Brain microvascular endothelial cell (primary cell): ENCODE results near the gene SORCS1.

Experiments used
- DNase-seq: peaks from one replicate; pipeline ENCODE4 v3.0.0-alpha.2; 2020
- H3K27ac ChIP-seq: fragments of 250-450 bp; sonication (Bioruptor Pico); 2 replicates; pipeline ENCODE4 v1.5.1; 2020; ENCODE audit warnings: mild to moderate bottlenecking, moderate library complexity
- H3K27me3 ChIP-seq: fragments of 250-450 bp; sonication (Bioruptor Pico); replicated peaks from 2 replicates; pipeline ENCODE4 v1.5.1; 2020; ENCODE audit warnings: mild to moderate bottlenecking
- H3K36me3 ChIP-seq: fragments of 250-450 bp; sonication (Bioruptor Pico); replicated peaks from 2 replicates; pipeline ENCODE4 v1.5.1; 2020; ENCODE audit warnings: mild to moderate bottlenecking
- H3K4me3 ChIP-seq: 2 replicates; pipeline ENCODE4 v1.5.1; 2011; ENCODE audit warnings: low read depth, mild to moderate bottlenecking, control low read depth, low read length, moderate library complexity
- CTCF ChIP-seq: IDR thresholded peaks from 2 replicates; pipeline ENCODE4 v1.5.1; 2011; ENCODE audit warnings: low read depth, mild to moderate bottlenecking, moderate library complexity, low read length, control low read depth, inconsistent platforms; ENCODE audit errors: missing control alignments
- in situ Hi-C: cut with HindIII; loops from 2 replicates; pipeline ENCODE4 v1.10.0; 2017; ENCODE audit warnings: low sequenced_read_pairs, low pct_ligation_motif_present

The SORCS1 gene

GRCh38 chr10:106919871-106920282, 244.6 kb downstream of the SORCS1 start:
- H3K36me3 ChIP-seq, result no peaks in the 10 kb centered on the region
- H3K27ac ChIP-seq, result no peak overlapping the region
- in situ Hi-C loops, result no loop called here
- DNase-seq, result no peak
- TF ChIP-seq CTCF, result no peak
- H3K4me3 ChIP-seq, result no peak overlapping the region
- H3K27me3 ChIP-seq, result no peaks in the 10 kb centered on the region

- no peaks in the 10 kb centered on the region for H3K36me3 ChIP-seq
- no peak overlapping the region for H3K4me3 ChIP-seq
- H3K27ac ChIP-seq, result no peak overlapping the region
- no peak for DNase-seq
- no peaks in the 10 kb centered on the region for H3K27me3 ChIP-seq
- TF ChIP-seq CTCF, result no peak
- in situ Hi-C loops, result no loop called here
Observed at GRCh38 chr10:106917452-106918055, 247.0 kb downstream of the SORCS1 start.

- in situ Hi-C loops, result no loop called here
- H3K36me3 ChIP-seq, result no peaks in the 10 kb centered on the region
- no peak overlapping the region for H3K4me3 ChIP-seq
- H3K27ac ChIP-seq, result no peak overlapping the region
- no peak for TF ChIP-seq CTCF
- H3K27me3 ChIP-seq, result no peaks in the 10 kb centered on the region
- no peak for DNase-seq
Observed at GRCh38 chr10:106914016-106914415, 250.5 kb downstream of the SORCS1 start.

GRCh38 chr10:106913348-106913747, 251.2 kb downstream of the SORCS1 start:
- Histone ChIP-seq H3K4me3 (no peak overlapping the region), H3K27ac (no peak overlapping the region), H3K36me3 (no peaks in the 10 kb centered on the region), H3K27me3 (no peaks in the 10 kb centered on the region)
- no peak for TF ChIP-seq CTCF
- in situ Hi-C loops, result no loop called here
- no peak for DNase-seq

- in situ Hi-C loops, result no loop called here
- no peak overlapping the region for H3K4me3 ChIP-seq
- no peak for TF ChIP-seq CTCF
- H3K36me3 ChIP-seq, result no peaks in the 10 kb centered on the region
- no peak for DNase-seq
- no peaks in the 10 kb centered on the region for H3K27me3 ChIP-seq
- H3K27ac ChIP-seq, result no peak overlapping the region
Observed at GRCh38 chr10:106911096-106911495, 253.4 kb downstream of the SORCS1 start.

- DNase-seq, result no peak
- H3K4me3 ChIP-seq, result no peak overlapping the region
- H3K36me3 ChIP-seq, result no peaks in the 10 kb centered on the region
- no peak overlapping the region for H3K27ac ChIP-seq
- no peak for TF ChIP-seq CTCF
- in situ Hi-C loops, result no loop called here
- H3K27me3 ChIP-seq, result no peaks in the 10 kb centered on the region
Observed at GRCh38 chr10:106910666-106911065, 253.8 kb downstream of the SORCS1 start.
